ENCODE measurements around the gene CYTH4. TPM values are rescaled to one million over a fixed set of nuclear protein-coding genes. Genes with fewer than 3 reads are reported as not detected.

Gene CYTH4
- total RNA-seq, 1 donor from 2014 or later: 24.1 TPM

DNA sequence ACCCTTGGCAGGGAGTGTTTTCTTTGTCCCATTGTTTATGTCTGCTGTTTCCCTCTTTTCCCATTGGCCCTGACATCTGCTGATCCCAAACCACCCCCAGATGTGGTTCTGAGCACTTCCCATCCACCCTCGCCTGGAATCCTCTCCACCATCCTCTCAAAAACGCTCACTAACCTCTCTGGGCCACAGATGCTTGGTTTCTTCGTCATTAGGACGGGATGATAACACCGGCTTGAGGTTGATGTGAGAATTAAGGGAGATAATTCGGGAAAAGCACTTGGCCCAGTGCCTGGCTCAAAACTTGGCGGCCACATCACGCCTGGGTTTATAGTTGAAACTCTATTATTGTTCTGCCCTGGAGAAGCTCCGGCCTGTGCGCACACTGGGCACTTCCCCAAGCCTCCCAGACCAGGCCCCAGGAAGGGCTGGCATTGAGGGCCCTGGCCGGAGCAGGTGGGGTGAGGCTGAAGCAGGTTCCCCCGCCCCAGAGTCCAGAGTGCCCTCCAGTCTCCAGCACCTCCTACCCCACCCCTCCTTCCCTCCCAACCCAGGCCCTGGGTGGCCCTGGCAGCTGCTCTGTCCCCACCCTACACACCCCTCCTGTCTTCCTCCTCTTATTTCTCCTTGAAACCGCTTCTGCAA, 63.7 kb downstream of the CYTH4 start:
- peak; percentile 51 for DNase-seq (ENCODE audit: low spot score)

- no peak for DNase-seq (ENCODE audit: low spot score)
These were observed 64.2 kb downstream of the CYTH4 start for GRCh38 chr22:37346505-37346895.

DNA sequence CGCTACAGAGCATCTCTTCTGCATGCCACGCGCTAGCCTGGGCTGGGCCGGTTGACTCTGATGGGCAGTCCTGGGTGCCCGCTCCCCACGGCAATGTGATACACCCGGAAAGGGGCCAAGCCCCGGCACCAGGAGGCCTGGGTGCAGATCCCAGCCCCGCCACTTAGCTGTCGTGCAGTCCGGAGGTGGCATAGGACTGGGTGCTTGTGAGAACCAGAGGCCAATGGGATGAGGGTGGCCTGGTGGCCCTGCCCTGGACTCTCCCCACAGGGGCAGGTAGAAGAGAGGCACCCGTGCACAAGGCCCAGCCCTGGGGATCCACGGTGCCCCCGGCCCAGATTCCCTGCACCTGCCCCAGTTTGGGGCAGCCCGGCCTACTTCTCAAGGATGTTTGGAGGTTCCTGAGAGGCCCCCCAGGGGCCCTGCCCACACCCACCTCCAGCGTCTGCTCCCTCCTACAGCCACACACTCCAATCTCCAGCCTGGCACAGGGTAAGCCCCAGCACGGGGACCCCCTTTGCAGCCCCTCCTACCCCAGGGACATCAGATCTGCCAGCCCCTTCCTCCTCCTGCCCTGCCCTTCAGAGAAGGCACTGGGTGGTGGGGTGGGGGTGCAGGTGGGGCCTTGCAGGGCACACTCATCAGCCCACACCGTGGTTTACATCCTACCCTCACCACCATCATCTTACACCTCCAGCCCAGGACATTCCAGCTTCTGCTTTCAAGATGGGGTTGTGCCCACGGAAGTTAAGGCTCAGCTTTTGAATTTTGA, 66.9 kb downstream of the CYTH4 start:
- no peak for DNase-seq (ENCODE audit: low spot score)

DNA sequence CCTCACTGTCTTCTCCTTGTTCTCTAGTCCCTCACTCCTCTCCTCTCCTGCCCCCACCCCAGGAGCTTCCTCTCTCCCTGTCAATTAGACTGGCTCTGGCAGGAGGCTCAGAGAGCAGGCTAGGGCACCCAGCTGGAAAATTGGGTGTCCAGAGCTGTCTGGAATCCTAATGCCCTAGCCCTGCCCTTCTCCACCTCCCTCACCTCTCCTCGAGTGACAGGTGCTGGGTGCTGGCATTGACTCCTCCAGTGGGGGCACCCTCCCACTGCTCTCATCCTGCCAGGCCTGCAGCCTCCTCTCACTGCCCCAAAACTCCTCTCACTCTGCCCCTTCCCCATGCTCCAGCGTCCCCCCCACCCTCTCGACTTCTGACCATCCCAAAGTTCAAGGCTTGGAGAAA, 68.9 kb downstream of the CYTH4 start:
- no peak for DNase-seq (ENCODE audit: low spot score)

- no peak for DNase-seq (ENCODE audit: low spot score)
These were observed 70.2 kb downstream of the CYTH4 start for GRCh38 chr22:37352481-37352880.

DNA sequence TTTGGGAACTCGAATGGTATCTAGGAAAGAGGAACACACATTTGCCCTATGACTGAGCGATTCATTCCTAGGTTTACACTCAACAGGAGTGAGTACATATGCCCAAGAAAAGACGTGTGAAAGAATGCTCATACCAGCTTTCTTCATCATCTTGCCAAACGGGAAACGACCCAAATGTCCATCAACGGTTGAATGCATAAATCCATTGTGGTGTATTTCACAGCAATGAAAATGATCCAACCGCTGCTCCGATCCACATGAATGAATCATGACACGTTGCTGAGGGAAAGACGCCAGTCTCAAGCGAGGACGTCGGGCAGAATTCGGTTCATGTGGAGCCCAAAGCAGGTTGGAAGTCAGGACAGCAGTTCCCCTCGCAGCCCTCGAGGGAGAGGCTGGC, 71.5 kb downstream of the CYTH4 start:
- DNase-seq (ENCODE audit: low spot score): no peak

DNA sequence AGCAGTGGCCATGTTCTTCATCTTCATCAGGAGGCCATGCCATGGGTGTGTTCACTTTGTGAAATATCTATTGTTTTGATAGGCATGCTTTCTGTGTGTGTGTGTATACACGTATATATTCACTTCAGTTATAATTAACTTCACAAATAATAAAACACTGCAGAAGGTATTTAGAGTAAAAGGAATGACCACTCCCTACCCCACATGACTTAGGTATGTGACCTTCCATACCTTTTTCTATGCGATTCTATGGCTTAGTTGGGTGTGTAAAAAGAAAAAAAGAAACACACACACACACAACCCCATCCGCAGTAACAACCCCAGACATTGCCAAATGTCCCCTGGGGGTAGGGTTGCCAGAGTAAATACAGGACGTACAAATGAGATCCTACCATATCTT, 72.0 kb downstream of the CYTH4 start:
- DNase-seq (ENCODE audit: low spot score): no peak

- DNase-seq (ENCODE audit: low spot score): no peak
These were observed 72.4 kb downstream of the CYTH4 start for GRCh38 chr22:37354670-37355069.

DNA sequence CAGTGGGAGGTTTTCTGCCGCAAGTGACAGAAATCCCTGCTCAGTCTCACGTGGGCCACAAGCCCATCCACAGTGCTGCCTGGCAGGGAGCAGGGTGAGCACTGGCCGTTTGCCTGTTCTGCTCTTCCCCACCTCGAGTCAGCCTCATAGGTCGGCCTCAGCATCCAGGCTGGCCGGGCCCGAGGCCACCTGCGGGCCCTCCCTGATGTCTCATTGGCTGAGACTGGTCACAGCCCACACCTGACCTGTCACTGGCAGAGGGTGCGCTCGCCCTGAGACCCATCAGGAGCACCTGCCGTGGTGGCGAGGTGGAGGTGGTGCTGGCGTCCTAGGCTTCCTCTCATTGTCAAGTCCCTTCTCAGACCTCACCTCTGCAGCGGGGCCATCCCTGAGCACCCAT, 72.9 kb downstream of the CYTH4 start:
- no peak for DNase-seq (ENCODE audit: low spot score)

- no peak for DNase-seq (ENCODE audit: low spot score)
These were observed 74.6 kb downstream of the CYTH4 start for GRCh38 chr22:37356922-37357321.

DNA sequence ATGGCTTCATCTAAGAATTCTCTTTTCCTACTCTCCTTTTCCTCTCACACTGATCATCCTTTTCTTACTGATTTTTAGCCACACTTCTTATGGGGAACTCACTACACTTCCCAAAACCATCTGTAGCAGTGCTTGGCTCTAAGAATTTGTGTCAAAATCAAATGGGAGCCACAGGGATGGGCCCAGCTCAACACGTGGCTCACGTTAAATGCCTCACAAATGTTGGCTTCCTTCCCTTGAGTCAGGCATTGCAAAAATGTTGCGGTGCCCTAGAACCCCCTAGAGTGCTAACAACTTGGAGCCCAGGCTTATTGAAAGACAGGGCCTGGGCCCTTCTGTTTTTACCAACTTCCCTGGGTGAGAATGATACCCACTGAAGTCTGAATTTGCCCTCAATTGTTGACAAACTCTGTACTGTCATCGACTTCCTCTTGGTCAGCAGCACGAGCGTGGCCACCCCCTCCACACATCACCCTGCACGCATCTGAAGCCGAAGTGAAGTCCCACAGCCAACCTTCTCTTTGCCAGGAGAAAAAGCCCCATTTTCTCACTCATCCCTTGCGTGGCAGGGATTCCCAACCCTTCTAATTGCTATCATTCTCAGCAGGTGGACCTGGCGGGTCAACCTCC, 75.3 kb downstream of the CYTH4 start:
- no peak for DNase-seq (ENCODE audit: low spot score)

GRCh38 chr22:37358386-37358785, 76.1 kb downstream of the CYTH4 start:
- no peak for DNase-seq (ENCODE audit: low spot score)

DNA sequence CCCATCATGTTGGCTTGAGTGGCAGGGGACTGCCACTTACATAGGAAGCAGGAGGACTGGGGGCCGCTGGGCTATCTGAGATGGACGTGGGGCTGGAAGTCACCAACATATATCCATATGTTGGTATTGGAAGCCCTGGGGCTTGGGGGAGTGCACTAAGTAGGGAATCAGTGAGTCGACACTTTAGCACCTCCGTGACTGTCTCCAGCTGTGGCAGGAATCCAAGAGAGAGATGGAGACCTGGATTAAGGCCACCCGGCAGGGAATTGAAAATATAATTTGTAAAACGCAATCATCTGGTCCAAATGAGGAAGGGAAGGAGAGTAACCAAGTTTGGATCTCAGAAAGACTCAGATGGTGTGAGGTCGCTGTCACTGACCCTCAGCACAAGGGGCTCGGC, 76.6 kb downstream of the CYTH4 start:
- no peak for DNase-seq (ENCODE audit: low spot score)

GRCh38 chr22:37362621-37363020, 80.3 kb downstream of the CYTH4 start:
- DNase-seq (ENCODE audit: low spot score): no peak

DNA sequence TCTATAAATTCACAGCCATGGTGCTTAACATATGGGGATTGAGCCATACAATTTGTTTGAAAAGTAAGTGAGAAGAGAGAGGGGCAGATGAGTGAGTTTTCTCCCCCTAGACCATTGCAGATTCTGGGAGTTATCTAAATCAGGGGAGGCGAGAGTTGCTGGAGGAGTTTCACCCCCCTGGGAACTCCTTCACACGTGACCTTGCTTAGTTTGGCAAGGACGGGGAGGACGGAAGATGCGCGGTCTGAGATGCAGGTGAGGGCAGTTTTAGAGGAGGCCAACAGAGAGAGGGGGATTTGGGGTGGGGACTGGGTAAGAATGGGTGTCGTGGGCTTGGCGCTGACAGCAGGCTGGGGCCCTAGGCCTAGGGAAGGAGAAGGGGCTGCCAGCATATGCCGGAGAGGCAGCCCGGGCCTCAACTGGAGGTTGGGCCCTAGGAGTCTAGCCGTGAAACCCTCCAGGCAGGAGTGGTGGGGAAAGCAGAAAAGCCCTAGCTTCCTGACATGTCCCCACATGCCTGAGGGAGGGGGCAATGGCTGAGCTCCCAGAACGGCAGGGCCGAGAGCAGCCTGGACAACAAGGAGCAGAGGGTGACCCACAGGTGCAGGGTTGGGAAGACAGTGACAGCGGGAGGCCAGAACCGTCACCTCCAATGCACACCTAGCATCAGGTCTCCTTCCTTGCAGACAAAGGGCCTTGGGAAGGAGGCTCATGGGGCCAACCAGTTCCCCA, 81.1 kb downstream of the CYTH4 start:
- no peak for DNase-seq (ENCODE audit: low spot score)

Other genes with a start within 250 kb of the CYTH4 start
- gene KCTD17, start 230.8 kb upstream of the CYTH4 start, total RNA-seq: 51.9 TPM
- 9.2 TPM for gene TMPRSS6, start 172.8 kb upstream of the CYTH4 start, total RNA-seq
- 6.0 TPM for gene IL2RB, start 132.6 kb upstream of the CYTH4 start, total RNA-seq
- 7.2 TPM for gene C1QTNF6, start 94.3 kb upstream of the CYTH4 start, total RNA-seq
- 0.06 TPM for gene SSTR3, start 70.0 kb upstream of the CYTH4 start, total RNA-seq
- gene RAC2, start 38.2 kb upstream of the CYTH4 start, total RNA-seq: 46.4 TPM
- gene ELFN2, start 145.0 kb downstream of the CYTH4 start, total RNA-seq: 31.2 TPM
- gene MFNG, start 203.9 kb downstream of the CYTH4 start, total RNA-seq: 24.2 TPM
- 62.8 TPM for gene CARD10, start 236.9 kb downstream of the CYTH4 start, total RNA-seq